Measurements from ENCODE around the gene RABAC1.
A peak's percentile ranks its signal among the peaks of the same experiment; 100 is the strongest.

The RABAC1 gene

GRCh38 chr19:41930322-41930722, 28.8 kb downstream of the RABAC1 start:
- TF ChIP-seq CTCF (IDR thresholded peaks at IDR 0.05), result no peak
- TF ChIP-seq ZFX (IDR thresholded peaks at IDR 0.05; ENCODE audit: borderline replicate concordance), result no peak
- no peak overlapping the region for H3K27ac ChIP-seq

DNA sequence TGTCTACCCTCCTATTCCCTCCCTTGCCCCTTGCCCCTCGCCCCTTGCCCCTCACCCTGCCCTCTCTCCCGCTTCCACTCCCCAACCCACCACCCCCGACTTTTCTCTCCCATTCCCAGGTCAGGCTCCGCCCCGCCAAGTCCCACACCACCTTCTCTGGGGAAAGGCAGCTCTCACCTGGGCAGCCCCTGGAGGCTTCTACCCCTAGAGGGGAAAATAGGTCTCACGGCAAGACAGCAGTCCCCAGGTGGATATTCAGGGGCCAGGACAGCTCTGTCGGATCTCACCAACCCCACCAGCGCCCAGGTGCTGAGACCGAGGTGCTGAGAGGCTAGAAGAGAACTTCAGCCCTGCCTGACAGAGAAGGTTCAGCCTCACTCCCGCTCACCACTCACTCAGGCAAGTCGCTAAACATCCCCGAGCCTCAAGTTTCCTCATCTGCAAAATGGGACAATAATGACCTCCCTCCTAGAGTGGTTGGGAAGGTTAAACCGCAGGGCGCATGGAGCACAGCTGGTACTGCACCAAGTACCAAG, 29.5 kb downstream of the RABAC1 start:
- TF ChIP-seq ZFX (IDR thresholded peaks at IDR 0.05; ENCODE audit: borderline replicate concordance) (no peak), CTCF (IDR thresholded peaks at IDR 0.05) (no peak)
- H3K27ac ChIP-seq, result no peak overlapping the region

DNA sequence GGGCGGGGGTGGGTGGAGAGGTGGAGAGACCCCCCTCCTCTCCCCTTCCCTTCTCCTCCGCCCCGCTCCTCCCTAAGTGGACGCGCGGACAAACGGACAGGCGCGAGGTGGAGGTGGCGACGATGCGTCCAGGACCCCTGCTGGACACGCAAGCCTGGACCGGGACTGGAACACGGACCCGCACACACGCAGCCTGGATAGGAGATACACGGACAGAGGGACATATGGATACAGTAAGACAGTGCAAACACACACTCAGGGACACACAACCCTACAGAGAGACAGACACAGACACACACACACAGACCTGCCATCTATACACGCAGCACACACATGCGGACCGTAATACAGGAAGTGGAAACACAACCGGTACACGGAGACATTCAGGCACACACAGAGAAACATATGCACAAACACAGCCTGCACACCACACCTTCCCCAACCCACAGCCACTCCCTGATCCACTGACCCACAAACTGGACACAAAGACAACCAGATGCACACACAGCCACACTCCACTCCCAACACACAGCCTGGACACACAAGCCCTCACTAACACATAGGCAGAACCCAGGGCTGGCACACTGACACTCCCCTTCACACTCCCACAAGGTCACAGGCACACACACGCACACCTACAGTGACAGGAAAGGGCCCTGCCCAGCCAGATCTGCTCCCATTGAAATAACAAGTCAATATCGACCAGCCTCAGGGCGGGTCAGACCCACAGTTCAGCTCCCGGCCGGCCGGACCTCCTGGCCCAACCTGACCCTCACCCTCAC, 30.2 kb downstream of the RABAC1 start:
- no peak overlapping the region for H3K27ac ChIP-seq
- no peak for TF ChIP-seq ZFX (IDR thresholded peaks at IDR 0.05; ENCODE audit: borderline replicate concordance)
- peak; percentile 8 for TF ChIP-seq CTCF (IDR thresholded peaks at IDR 0.05)

DNA sequence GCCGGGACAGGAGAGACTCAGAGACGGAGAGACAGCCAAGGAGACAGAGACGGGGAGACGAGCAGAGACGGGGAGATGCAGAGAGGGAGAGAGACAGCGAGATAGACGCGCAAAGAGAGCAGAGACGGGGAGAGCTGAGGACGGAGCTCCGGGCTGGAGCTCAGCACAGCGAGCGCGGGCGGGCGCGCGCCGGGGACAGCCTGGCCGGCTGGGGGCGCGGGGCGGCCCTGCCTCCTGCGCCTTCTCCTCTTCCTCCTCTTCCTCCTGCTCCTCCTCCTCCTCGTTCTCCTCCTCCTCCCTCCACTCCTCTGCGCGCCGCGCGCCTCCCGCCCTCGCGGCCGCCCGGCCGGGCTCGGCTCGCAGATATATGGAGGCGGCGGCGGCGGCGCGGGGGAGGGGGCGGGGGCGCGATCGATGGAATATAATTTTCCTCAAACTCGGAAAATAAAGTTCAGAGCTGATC, 30.9 kb downstream of the RABAC1 start, which contains the start of gene ERFL:
ERFL (minus strand) TSS at position 229 of the 463 bp plus-strand sequence. CDS start 15,530 bp downstream, outside the sequence.
- TF ChIP-seq CTCF (IDR thresholded peaks at IDR 0.05) (no peak; the same call in 1 of the 2 replicates), ZFX (IDR thresholded peaks at IDR 0.05; ENCODE audit: borderline replicate concordance) (no peak)
- no peak within 1 kb of the TSS for H3K27ac ChIP-seq

DNA sequence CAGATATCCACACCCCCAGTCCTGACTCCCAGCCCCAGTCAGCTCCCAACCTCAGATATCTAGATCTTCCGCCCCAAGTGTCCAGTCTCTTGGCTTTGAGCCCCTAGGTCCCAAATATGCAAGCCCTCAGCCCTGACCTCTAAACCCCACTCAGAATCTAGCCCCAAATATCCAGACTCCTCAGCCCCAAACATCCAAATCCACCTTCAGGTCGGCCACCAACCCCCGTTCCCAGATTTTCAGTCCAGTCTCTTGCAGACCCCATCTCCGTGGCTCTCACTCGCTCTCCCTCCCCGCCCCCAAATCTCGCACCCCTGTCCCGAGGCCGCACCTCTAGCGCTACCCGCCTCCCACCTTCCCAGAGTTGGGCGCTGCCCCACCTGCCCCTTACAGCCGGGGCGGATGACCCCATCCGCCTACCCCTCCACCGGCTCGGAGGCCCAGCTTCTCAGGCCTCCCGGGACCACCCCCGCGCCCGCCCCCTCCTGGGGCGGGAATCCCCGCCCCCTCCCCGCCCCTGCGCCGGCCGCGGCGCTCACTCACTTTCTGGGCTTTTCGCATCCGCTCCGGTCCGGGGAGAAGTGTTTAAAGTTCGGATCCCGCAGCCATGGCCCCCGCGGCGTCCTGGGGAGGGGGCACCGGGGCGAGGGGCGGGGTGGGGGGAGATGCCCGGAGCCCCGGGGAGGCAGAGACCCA, 31.5 kb downstream of the RABAC1 start:
- H3K27ac ChIP-seq, result no peak overlapping the region
- TF ChIP-seq ZFX (IDR thresholded peaks at IDR 0.05; ENCODE audit: borderline replicate concordance) (no peak), CTCF (IDR thresholded peaks at IDR 0.05) (no peak)

DNA sequence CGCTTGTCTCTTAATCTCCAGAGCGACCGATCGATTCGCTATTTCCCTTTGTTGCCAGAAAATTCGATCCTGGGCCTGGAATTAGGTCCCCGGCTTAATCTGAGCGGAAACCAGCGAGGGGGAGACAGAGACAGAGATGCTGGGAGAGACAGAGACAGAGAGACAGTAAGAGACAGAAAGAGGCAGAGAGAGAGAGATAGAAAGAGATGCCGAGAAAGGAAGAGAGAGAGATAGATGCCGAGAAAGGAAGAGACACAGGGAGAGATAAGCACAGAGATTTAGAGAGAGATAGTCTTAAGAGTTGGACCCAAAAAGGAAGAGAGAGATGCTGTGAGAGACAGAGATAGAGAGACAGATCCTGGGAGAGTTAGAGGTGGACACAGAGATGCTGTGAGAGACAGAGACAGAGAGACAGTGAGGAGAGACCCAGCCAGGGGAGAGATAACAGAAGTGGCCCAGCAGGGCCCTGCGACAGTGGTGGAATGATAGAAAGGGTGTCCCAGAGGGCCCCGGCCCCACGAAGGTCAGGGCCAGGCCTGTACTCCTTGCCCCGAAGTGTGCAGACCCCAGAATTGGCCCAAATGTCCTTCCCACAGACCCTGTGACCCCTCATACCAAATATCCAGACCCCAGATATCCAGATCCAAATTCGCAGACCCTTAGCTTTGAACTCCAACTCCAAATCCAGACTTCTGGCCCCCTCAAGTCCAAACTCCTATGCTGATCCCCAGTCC, 32.2 kb downstream of the RABAC1 start:
- no peak overlapping the region for H3K27ac ChIP-seq
- TF ChIP-seq CTCF (IDR thresholded peaks at IDR 0.05) (no peak), ZFX (IDR thresholded peaks at IDR 0.05; ENCODE audit: borderline replicate concordance) (no peak)

Data from 22Rv1 (cell line).